Non-pigmented ciliary epithelial cell (primary cell): ENCODE measurements around the gene MSRB1.
"Not testable (repeated sequence)": the region's sequence is repeated elsewhere in the genome, so short reads cannot be mapped to it uniquely, and the experiment has no call there.

ENCODE experiments used
- DNase-seq: peaks from one replicate; pipeline ENCODE4 v3.0.0-alpha.2; 2010; ENCODE audit warnings: low read depth

Gene MSRB1

GRCh38 chr16:1960665-1961630, 17.9 kb upstream of the MSRB1 start:
- no peak for DNase-seq

GRCh38 chr16:1959269-1960039, 16.5 kb upstream of the MSRB1 start, which contains the start of gene NDUFB10:
NDUFB10 (plus strand) TSS chr16:1959538; CDS start chr16:1959625, 87 bp downstream.
- DNase-seq: no peak

DNA sequence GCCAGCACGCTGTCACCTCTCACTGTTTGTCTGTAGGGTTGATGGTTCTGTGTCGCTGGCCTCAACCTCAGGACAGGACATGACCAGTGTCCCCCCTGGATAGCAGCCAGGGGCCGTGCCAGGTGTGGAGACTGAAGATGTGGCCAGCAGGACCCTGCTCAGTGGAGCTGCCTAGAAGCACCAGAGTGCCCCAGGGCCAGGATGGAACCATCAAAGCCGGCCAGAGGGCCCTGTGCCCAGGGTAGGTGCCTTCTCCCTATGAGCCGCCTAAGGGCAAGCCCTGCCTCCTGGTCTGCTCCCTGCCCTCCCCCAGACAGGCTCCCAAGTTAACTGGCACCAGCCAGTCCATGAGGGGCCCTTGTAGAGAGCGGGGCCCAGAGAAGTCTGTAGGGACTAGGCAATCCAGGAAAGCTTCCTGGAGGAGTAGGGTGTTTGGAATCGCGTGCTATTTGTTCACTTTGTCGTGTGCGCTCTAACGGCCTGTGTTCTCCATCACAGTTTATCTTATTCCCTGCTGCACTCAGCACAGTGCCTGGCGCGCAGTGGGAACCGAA, 15.8 kb upstream of the MSRB1 start:
- no peak for DNase-seq

GRCh38 chr16:1958143-1958491, 15.1 kb upstream of the MSRB1 start:
- DNase-seq: not testable (repeated sequence)

- not testable (repeated sequence) for DNase-seq
Observed at GRCh38 chr16:1957434-1958142, 14.6 kb upstream of the MSRB1 start.

DNA sequence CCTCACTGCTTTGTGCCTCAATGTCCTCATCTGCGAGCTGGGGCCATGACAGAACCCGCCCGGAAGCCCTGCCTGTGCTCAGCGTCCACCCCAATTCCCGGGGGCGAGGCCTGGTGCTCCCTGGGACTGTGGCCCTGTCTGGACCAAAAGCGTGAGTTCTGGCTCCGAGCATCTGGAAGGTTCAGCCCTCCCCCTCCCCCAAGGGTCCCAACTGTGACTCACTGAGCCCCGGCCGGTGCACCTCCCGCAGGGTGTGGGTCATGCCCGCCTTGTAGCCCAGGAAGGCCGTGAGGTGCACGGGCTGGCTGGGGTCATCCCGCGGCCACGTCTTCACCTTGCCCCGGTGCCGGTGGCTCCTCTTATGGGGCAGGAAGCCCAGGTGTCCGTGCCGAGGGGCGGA, 10.7 kb upstream of the MSRB1 start:
- no peak for DNase-seq

DNA sequence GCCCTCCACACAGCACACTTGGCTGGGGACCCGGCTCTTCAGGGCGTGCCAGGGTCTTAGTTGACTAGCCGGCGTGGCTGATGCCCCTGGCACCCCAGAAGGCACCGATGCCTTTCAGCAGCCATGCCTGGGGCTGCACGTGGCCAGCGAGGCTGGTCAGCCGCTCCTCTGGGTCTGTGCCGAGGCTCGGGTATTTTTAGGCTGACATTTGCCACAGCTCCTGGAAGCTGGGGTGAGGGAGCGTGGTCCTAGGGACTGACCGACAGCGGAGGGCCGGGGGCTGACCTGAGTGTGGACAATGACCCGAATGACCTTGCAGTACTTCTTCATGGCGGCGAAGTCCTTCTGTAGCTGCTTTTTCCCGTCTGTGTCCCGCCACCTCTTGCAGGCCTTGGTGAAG, 7.6 kb upstream of the MSRB1 start:
- no peak for DNase-seq

DNA sequence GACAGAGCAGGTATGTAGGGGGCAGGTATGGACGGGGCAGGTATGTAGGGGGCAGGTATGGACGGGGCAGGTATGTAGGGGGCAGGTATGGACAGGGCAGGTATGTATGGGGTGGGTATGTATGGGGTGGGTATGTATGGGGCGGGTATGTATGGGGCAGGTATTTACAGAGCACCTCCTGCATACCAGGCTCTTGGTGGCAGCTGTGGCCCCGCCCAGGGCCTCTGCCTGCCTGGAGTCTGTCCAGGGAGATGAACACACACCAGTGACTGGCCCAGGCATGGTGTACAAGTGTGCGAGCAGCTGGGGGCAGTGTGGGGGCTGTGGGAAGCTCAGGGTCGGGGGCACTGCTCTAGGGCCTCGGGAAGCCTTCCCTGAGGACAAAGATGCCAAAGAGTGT, 7.0 kb upstream of the MSRB1 start:
- DNase-seq: no peak

DNA sequence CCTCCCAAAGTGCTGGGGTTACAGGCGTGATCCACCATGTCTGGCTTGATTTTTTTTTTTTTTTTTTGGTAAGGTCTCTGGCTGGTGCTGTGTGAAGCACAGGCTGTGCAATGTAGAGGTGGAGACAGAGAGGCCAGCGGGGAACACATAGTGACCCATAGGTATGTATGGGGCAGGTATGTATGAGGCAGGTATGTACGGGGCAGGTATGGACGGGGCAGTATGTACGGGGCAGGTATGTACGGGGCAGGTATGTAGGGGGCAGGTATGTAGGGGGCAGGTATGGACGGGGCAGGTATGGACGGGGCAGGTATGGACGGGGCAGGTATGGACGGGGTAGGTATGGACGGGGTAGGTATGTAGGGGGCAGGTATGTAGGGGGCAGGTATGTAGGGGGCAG, 6.5 kb upstream of the MSRB1 start:
- DNase-seq: no peak

- DNase-seq: no peak
Observed at GRCh38 chr16:1947369-1947670, 4.3 kb upstream of the MSRB1 start.

DNA sequence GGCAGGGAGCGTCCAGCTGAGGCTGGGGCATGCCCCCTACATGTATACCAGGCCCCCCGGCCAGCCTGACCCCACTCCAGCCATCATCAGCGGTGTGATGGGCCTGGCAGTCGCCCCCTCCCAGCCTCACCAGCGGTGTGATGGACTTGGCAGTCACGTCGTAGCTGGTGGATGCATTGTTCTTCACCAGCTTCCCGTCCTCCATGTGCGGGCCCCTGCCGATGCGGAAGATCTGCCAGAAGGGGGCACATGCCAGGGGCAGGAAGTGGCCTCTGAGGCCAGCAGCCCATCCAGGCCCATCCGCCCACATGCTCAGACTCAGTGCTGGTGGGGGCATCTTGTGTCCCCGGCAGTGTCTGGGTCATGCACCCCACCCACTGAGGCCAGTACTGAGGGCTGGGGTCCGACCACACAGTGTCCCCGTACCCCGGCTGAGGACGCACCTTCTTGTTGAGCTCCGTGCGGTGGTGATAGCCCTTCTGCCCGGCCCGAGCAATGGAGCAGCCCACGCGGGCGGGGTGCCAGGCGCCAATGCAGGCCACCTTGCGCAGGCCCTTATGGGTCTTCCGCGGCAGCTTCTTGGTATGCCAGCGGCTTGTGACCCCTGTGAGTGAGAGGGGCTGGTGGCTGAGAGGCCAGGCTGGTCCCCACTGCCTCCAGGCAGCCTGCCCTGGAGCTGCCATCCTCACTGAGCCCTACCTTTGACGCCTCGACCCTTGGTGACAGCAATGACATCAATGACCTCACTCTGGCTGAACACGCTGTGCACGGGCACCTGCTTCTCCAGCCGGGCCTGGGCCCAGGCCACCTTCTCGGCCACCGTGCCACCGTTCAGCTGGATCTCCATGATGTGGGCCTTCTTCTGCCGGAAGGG, 3.7 kb upstream of the MSRB1 start:
- no peak for DNase-seq

- no peak for DNase-seq
Observed at GRCh38 chr16:1945559-1946391, 2.8 kb upstream of the MSRB1 start.

- DNase-seq: no peak
Observed at GRCh38 chr16:1944612-1945199, 1.7 kb upstream of the MSRB1 start.

DNA sequence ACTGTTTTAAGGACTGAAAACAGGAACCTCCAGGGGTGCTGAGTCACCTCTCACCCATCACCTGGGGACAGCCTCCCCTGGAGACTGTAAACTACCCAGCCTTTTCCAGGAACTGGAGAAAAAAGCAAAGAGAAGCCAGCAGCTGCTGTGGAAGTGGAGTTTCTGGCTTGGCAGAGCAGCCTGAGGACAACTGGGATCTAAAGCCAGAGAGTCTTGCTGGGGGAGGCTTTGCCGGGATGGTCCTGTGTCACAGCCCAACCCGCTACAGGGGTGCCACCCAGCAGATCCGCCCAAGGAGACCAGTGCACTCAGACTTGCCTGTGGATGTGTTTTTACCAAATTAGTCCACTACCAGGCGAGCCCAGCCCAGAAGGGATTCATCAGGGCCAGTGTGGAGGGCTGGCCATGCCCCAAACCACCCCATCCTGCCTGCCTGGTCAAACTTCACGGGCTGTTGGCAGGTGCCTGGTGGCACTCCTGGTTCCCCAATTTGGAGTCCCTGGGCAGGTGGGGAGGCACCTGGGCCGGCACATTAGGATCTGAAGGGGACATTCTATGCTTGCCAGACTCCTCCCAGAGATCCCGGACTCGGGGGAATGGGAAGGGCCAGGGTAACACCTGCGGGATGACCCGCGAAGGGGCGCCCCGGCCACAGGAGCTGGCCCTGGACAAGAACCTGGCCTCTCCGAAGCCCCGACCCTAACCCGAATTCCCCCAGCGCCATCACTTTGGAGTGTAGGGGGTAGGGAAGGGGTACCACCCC, 771 bp downstream of the MSRB1 start:
- DNase-seq: no peak

DNA sequence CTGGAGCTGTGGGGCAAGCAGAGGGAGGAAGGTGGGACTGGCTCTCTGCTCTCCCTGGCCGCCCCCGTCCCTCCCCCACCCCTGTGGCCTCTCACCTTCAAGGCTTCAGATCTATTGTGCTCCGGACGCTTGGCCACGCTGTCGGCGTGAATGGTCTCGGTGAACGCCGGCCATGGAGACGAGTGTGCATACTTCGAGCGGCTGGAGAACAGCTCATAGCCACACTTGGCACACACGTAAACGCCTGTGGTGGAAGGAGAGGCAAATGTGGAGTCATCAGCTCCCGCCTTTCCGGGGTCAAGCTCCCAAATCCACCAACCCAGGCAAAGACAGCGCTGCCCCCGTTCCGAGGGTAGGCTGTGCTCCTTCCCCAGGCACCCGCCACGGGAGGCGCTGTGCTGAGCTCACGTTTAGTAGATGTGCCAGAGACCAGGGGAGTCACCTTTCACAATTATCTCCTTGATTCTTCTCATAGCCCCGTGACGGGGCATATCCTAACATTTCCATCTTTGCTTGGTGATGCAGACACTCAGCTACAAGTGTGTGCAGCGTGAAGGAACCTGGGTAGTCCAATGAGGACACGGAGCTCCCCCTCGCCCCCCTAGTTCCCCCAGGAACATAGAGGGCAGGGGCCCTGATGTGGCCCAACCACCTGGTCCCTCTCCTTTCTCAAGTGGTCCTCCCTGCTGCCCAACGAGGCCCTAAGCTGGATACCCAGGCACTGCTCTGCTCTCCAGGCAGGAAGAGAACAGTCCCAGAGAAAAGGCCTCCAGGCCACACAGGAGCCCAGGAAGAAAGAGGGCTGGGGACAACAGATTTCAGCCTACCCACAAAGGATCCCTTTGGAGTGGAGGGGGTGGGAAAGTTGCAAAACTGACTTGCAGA, 1.6 kb downstream of the MSRB1 start:
- DNase-seq: no peak

DNA sequence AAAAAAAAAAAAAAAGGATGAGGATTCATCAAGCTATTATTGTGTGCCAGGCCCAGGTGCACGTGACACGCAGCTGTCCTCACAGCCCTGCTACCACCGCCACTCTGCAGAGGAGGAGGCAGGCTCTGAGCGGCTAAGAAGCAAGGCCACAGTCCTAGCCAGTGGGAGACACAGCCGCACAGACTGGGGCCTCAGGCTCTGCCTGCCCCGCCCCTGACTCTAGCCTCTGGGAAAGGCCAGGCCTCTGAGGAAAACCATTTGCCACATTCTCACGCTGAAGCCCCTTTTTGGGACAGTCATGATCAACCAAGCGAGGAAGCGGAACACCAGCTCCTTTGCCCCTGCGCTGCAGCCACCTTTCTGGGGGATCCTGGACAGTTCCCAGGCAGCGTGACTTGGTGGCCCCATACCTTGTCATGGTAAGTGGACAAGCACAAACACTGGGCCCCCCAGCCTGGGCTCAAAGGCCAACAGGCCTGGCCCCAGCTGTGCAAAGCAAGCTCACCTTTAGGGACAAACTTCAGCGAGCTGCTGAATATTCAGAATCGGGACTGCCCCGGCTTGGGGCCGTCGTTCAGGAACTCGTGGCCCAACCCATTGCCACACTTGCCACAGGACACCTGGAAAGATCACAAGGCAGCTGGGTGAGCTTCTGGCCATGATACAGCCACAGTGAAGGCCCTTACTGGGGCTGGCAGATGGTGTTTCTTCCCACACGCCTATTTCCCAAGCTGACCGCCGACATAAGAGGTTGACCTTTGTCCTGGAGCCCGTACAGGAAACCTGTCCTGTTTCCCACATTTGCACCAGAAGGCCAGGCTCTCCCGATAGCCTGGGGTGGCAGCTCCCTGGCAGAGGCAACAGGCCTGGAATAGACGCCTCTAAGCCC, 2.5 kb downstream of the MSRB1 start:
- DNase-seq: no peak

GRCh38 chr16:1939833-1940232, 3.2 kb downstream of the MSRB1 start:
- not testable (repeated sequence) for DNase-seq
